Testis (tissue), 2 donors: ENCODE measurements around the gene SERINC2.

Source experiments
- POLR2A ChIP-seq: fragments of 450-650 bp; IDR thresholded peaks from one replicate; pipeline ENCODE4 v1.6.1; 2017; ENCODE audit warnings: antibody characterized with exemption, mild to moderate bottlenecking, moderate library complexity
- TF ChIP-seq, protein P1 (sequence below), 3 experiments: fragments of 450-650 bp in 2 of 3; fragments of 200-600 bp in 1 of 3; sonication (generic) in 1 of 3; IDR thresholded peaks; one replicate each; pipeline ENCODE4 v1.5.1; 2016 to 2019; ENCODE audit warnings: antibody characterized with exemption in 3 of 3, mild to moderate bottlenecking in 2 of 3, moderate library complexity in 1 of 3

DNA sequence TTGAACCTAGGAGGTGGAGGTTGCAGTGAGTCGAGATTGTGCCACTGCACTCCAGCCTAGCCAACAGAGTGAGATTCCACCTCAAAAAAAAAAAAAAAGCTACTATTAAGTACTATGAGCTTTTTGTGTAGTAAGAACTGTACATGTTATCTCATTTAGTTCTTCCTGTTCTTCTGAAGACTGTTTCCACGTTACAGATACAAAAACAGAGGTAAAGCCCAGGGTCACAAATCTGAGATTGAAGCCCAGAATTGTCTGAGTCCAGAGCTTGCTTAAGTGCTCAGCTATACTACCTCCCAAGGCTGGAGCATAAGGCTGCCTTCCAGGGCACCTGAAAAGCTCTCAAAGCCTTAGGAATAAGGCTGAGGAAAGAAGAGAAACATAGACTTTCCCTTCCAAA is 43.0 kb upstream of the SERINC2 start:
- TF ChIP-seq, protein P1, sequence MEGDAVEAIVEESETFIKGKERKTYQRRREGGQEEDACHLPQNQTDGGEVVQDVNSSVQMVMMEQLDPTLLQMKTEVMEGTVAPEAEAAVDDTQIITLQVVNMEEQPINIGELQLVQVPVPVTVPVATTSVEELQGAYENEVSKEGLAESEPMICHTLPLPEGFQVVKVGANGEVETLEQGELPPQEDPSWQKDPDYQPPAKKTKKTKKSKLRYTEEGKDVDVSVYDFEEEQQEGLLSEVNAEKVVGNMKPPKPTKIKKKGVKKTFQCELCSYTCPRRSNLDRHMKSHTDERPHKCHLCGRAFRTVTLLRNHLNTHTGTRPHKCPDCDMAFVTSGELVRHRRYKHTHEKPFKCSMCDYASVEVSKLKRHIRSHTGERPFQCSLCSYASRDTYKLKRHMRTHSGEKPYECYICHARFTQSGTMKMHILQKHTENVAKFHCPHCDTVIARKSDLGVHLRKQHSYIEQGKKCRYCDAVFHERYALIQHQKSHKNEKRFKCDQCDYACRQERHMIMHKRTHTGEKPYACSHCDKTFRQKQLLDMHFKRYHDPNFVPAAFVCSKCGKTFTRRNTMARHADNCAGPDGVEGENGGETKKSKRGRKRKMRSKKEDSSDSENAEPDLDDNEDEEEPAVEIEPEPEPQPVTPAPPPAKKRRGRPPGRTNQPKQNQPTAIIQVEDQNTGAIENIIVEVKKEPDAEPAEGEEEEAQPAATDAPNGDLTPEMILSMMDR (IDR thresholded peaks at IDR 0.05) = no peak
- no peak for TF ChIP-seq POLR2A
